Cardiac muscle cell (in vitro differentiated cells and primary cell): ENCODE measurements around the gene BANF2. TPM values are rescaled to one million over a fixed set of nuclear protein-coding genes. Genes with fewer than 3 reads are reported as not detected.
"Not testable (repeated sequence)": the region's sequence is repeated elsewhere in the genome, so short reads cannot be mapped to it uniquely, and the experiment has no call there.

Experiments used
- DNase-seq, 2 donors: peaks; one replicate each; pipeline versions ENCODE4 v3.0.0 to v3.0.0-alpha.2; 2010 to 2017; ENCODE audit warnings: low read depth in 1 of 2, low spot score in 1 of 2
- H3K27ac ChIP-seq: fragments of 200-600 bp; sonication (generic); 2 replicates; pipeline ENCODE4 v1.5.1; 2016
- H3K27me3 ChIP-seq: fragments of 200-600 bp; sonication (generic); 2 replicates; pipeline ENCODE4 v1.6.0; 2016; ENCODE audit warnings: control low read depth
- H3K36me3 ChIP-seq: fragments of 200-600 bp; sonication (generic); 2 replicates; pipeline ENCODE4 v1.5.1; 2016; ENCODE audit warnings: control low read depth
- H3K4me1 ChIP-seq: fragments of 200-600 bp; sonication (generic); 2 replicates; pipeline ENCODE4 v1.8.1; 2017; ENCODE audit warnings: low read depth, mild to moderate bottlenecking, mixed run types
- H3K4me3 ChIP-seq: fragments of 200-600 bp; sonication (generic); 2 replicates; pipeline ENCODE4 v1.5.1; 2016; ENCODE audit warnings: mild to moderate bottlenecking
- H3K9me3 ChIP-seq: fragments of 200-600 bp; sonication (generic); 2 replicates; pipeline ENCODE4 v1.5.1; 2017; ENCODE audit warnings: low read depth, mild to moderate bottlenecking, control low read depth
- CTCF ChIP-seq: IDR thresholded peaks from 2 replicates; pipeline ENCODE4 v1.5.1; 2012; ENCODE audit warnings: low read depth, mild to moderate bottlenecking, low read length
- polyA plus RNA-seq: library from polyadenylated mRNA; unstranded; fragments of >200 nt; fragmentation: Nextera tagmentation; extraction: Ambion mirVana; gene quantifications from 2 replicates; pipeline ENCODE4 v1.2.1, GENCODE V29; 2016
- total RNA-seq: library from RNA; depleted of rRNA; stranded (reverse); fragments of >200 nt; gene quantifications from 2 replicates; pipeline ENCODE4 v1.2.3, GENCODE V29; 2016

Gene BANF2
- total and polyA plus RNA-seq, 2 experiments from 2014 or later: not detected

- TF ChIP-seq CTCF: no peak
- H3K9me3 ChIP-seq: no peaks in the 10 kb centered on the region
- no peaks in the 10 kb centered on the region for H3K4me1 ChIP-seq
- DNase-seq: no peak
- no peak overlapping the region for H3K4me3 ChIP-seq
- H3K27me3 ChIP-seq: no peaks in the 10 kb centered on the region
- no peaks in the 10 kb centered on the region for H3K36me3 ChIP-seq
- H3K27ac ChIP-seq: no peak overlapping the region
Observed at GRCh38 chr20:17700637-17701036, 871 bp downstream of the BANF2 start.

GRCh38 chr20:17701826-17702225 is 2.1 kb downstream of the BANF2 start:
- Histone ChIP-seq H3K4me3 (no peak overlapping the region), H3K36me3 (no peaks in the 10 kb centered on the region), H3K27ac (no peak overlapping the region), H3K9me3 (no peaks in the 10 kb centered on the region), H3K4me1 (no peaks in the 10 kb centered on the region), H3K27me3 (no peaks in the 10 kb centered on the region)
- TF ChIP-seq CTCF: no peak
- no peak for DNase-seq

- no peak overlapping the region for H3K4me3 ChIP-seq
- H3K27ac ChIP-seq: no peak overlapping the region
- no peaks in the 10 kb centered on the region for H3K27me3 ChIP-seq
- no peaks in the 10 kb centered on the region for H3K4me1 ChIP-seq
- TF ChIP-seq CTCF: no peak
- no peaks in the 10 kb centered on the region for H3K36me3 ChIP-seq
- no peak for DNase-seq
- H3K9me3 ChIP-seq: no peaks in the 10 kb centered on the region
Observed at GRCh38 chr20:17704589-17705317, 5.0 kb downstream of the BANF2 start.

GRCh38 chr20:17705916-17706315 is 6.2 kb downstream of the BANF2 start:
- Histone ChIP-seq H3K36me3 (no peaks in the 10 kb centered on the region), H3K4me3 (no peak overlapping the region), H3K9me3 (no peaks in the 10 kb centered on the region), H3K4me1 (peaks cover 11% of the 10 kb centered on the region), H3K27me3 (no peaks in the 10 kb centered on the region), H3K27ac (no peak overlapping the region)
- DNase-seq: no peak
- no peak for TF ChIP-seq CTCF

GRCh38 chr20:17706632-17707031 is 6.9 kb downstream of the BANF2 start:
- Histone ChIP-seq H3K9me3 (no peaks in the 10 kb centered on the region), H3K4me1 (peaks cover 18% of the 10 kb centered on the region), H3K4me3 (no peak overlapping the region), H3K27me3 (no peaks in the 10 kb centered on the region), H3K27ac (no peak overlapping the region), H3K36me3 (no peaks in the 10 kb centered on the region)
- DNase-seq: no peak
- no peak for TF ChIP-seq CTCF

GRCh38 chr20:17707951-17708350 is 8.2 kb downstream of the BANF2 start:
- H3K27me3 ChIP-seq, H3K36me3 ChIP-seq, H3K4me3 ChIP-seq, H3K9me3 ChIP-seq, DNase-seq, H3K27ac ChIP-seq: not testable (repeated sequence)
- peaks cover 18% of the 10 kb centered on the region for H3K4me1 ChIP-seq
